MM.1S (cell line): ENCODE measurements around the gene DPH7.

Experiments
- EZH2 ChIP-seq: fragments of 300-600 bp; sonication (generic); optimal IDR thresholded peaks from 2 replicates; pipeline ENCODE3; 2017; ENCODE audit warnings: low read depth, mild to moderate bottlenecking, antibody characterized with exemption, low read length, mixed read lengths
- EZH2phosphoT487 ChIP-seq: fragments of 300-600 bp; sonication (generic); IDR thresholded peaks from 2 replicates; pipeline ENCODE4 v1.6.1; 2018; ENCODE audit warnings: antibody characterized with exemption, low read length
- TF ChIP-seq, protein P1 (sequence below): fragments of 300-600 bp; sonication (generic); IDR thresholded peaks from 2 replicates; pipeline ENCODE4 v1.5.1; 2016; ENCODE audit warnings: antibody characterized with exemption, low read length, mixed read lengths

DNA sequence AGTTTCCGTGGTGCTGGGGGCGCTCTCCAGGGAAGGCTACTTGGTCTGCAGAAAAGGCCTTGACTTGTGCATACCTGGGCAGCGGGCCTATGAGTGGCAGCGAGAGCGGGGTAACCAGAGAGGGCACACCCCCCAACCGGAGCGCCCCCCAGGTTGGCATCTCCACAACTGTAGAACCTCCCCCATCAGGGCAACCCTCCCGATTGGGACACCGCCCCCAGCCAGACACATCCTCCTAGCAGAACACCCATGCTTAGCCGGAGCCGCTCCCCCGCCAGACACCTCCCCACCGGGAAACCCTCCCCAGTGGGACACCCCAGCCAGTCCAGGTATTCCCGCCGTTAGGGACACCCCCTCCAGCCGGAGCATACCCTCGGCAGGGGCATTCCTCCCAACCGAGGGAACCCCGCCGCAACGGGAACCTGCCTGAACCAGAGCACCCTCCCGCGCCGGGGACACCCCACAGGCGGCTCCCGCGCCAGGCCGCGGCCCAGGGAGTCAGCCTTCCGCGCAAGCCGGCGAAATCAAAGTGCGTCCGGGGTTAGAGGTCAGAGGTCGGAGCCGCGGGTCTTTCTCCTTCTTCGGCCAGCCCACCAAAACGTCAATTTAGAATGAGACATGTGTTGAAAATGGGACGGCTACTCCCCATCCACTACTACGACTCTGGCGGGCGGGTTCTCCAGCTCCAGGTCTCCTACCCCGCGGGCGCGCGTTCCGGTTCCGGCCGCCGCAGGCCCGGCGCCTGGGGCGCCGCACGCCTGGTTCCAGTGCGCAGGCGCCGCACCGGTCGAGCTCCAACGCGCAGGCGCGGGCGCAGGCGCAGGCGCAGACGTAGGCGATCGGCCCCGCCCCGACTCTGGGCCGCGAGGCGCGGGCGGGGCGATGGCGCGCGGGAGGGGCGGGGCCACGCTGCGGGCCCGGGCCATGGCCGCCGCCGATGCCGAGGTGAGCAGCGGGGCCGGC, 39.7 kb upstream of the DPH7 start, which contains the start of gene EHMT1:
- TF ChIP-seq, protein P1, sequence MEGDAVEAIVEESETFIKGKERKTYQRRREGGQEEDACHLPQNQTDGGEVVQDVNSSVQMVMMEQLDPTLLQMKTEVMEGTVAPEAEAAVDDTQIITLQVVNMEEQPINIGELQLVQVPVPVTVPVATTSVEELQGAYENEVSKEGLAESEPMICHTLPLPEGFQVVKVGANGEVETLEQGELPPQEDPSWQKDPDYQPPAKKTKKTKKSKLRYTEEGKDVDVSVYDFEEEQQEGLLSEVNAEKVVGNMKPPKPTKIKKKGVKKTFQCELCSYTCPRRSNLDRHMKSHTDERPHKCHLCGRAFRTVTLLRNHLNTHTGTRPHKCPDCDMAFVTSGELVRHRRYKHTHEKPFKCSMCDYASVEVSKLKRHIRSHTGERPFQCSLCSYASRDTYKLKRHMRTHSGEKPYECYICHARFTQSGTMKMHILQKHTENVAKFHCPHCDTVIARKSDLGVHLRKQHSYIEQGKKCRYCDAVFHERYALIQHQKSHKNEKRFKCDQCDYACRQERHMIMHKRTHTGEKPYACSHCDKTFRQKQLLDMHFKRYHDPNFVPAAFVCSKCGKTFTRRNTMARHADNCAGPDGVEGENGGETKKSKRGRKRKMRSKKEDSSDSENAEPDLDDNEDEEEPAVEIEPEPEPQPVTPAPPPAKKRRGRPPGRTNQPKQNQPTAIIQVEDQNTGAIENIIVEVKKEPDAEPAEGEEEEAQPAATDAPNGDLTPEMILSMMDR: no peak
- TF ChIP-seq EZH2phosphoT487 (no peak), EZH2 (no peak)
